Stimulated activated CD4-positive, alpha-beta T cell treated with anti-CD3 and anti-CD28 coated beads, Interleukin-4, amount 100 ng/mL, for 48 hours (primary cell): ENCODE data around the gene VGLL4.

Source experiments
- DNase-seq, 2 donors: peaks; one replicate each; pipeline ENCODE4 v3.0.0-alpha.2; 2020; ENCODE audit warnings: low read depth in 2 of 2

VGLL4 gene

GRCh38 chr3:11629716-11630115 lies 14.0 kb downstream of the VGLL4 start:
- no peak for DNase-seq

- DNase-seq, result no peak
Observed at GRCh38 chr3:11627612-11628011, 16.1 kb downstream of the VGLL4 start.

- DNase-seq, result no peak
Observed at GRCh38 chr3:11626084-11626463, 17.6 kb downstream of the VGLL4 start.

- DNase-seq, result no peak
Observed at GRCh38 chr3:11625376-11626083, 18.2 kb downstream of the VGLL4 start.

- DNase-seq, result no peak
Observed at GRCh38 chr3:11624704-11625375, 18.9 kb downstream of the VGLL4 start.

- peak; percentile 49 to 70 for DNase-seq
Observed at GRCh38 chr3:11624161-11624560, 19.6 kb downstream of the VGLL4 start.

GRCh38 chr3:11622586-11623550 lies 20.8 kb downstream of the VGLL4 start:
- no peak for DNase-seq

GRCh38 chr3:11621077-11621476 lies 22.6 kb downstream of the VGLL4 start:
- no peak for DNase-seq

GRCh38 chr3:11619946-11620652 lies 23.6 kb downstream of the VGLL4 start:
- DNase-seq, result no peak

- DNase-seq, result no peak
Observed at GRCh38 chr3:11619461-11619860, 24.3 kb downstream of the VGLL4 start.

GRCh38 chr3:11618904-11619303 lies 24.8 kb downstream of the VGLL4 start:
- DNase-seq, result no peak

- no peak for DNase-seq
Observed at GRCh38 chr3:11616551-11616950, 27.2 kb downstream of the VGLL4 start.

GRCh38 chr3:11613851-11614487 lies 29.7 kb downstream of the VGLL4 start:
- DNase-seq, result no peak

GRCh38 chr3:11613319-11613718 lies 30.4 kb downstream of the VGLL4 start:
- no peak for DNase-seq

GRCh38 chr3:11612515-11613188 lies 31.1 kb downstream of the VGLL4 start:
- DNase-seq, result no peak

GRCh38 chr3:11611341-11611799 lies 32.3 kb downstream of the VGLL4 start:
- DNase-seq, result no peak

GRCh38 chr3:11610700-11611275 lies 32.9 kb downstream of the VGLL4 start:
- DNase-seq, result no peak

- DNase-seq, result no peak
Observed at GRCh38 chr3:11610044-11610671, 33.6 kb downstream of the VGLL4 start.

- DNase-seq, result no peak
Observed at GRCh38 chr3:11609481-11609880, 34.2 kb downstream of the VGLL4 start.

GRCh38 chr3:11607816-11608215 lies 35.9 kb downstream of the VGLL4 start:
- no peak for DNase-seq
